H9 (cell line): ENCODE data around the gene EHMT2. TPM values are rescaled to one million over a fixed set of nuclear protein-coding genes. Genes with fewer than 3 reads are reported as not detected.

Experiments
- DNase-seq: peaks from one replicate; pipeline ENCODE4 v3.0.0-alpha.2; 2017
- H2AFZ ChIP-seq: one replicate; pipeline ENCODE4 v1.6.1; 2013; ENCODE audit warnings: mild to moderate bottlenecking, low read length, control low read depth, moderate library complexity
- H2AK5ac ChIP-seq: 2 replicates; pipeline ENCODE4 v1.6.1; 2013; ENCODE audit warnings: low read length, control low read depth, mixed read lengths; ENCODE audit not compliant: insufficient read length
- H2BK120ac ChIP-seq: one replicate; pipeline ENCODE4 v1.6.1; 2013; ENCODE audit warnings: low read depth, mild to moderate bottlenecking, low read length, control low read depth, inconsistent platforms; ENCODE audit not compliant: poor library complexity, severe bottlenecking
- H2BK12ac ChIP-seq: 2 replicates; pipeline ENCODE4 v1.6.1; 2013; ENCODE audit warnings: low read length, control low read depth, mixed read lengths, low read depth; ENCODE audit not compliant: insufficient read length
- H2BK15ac ChIP-seq: 2 replicates; pipeline ENCODE4 v1.6.1; 2013; ENCODE audit warnings: low read depth, low read length, control low read depth
- H2BK20ac ChIP-seq: one replicate; pipeline ENCODE4 v1.6.1; 2013; ENCODE audit warnings: low read depth, mild to moderate bottlenecking, low read length, control low read depth, inconsistent platforms; ENCODE audit not compliant: poor library complexity, severe bottlenecking
- H2BK5ac ChIP-seq: 2 replicates; pipeline ENCODE4 v1.6.1; 2013; ENCODE audit warnings: low read length, control low read depth, mixed read lengths; ENCODE audit not compliant: insufficient read length
- H3K14ac ChIP-seq: 2 replicates; pipeline ENCODE4 v1.6.1; 2013; ENCODE audit warnings: low read length, control low read depth; ENCODE audit not compliant: insufficient read depth
- H3K18ac ChIP-seq: 2 replicates; pipeline ENCODE4 v1.6.1; 2013; ENCODE audit warnings: low read depth, mild to moderate bottlenecking, mixed read lengths, low read length, control low read depth; ENCODE audit not compliant: insufficient read length
- H3K23ac ChIP-seq: 2 replicates; pipeline ENCODE4 v1.6.1; 2013; ENCODE audit warnings: low read length, control low read depth, mixed read lengths, low read depth; ENCODE audit not compliant: insufficient read length
- H3K23me2 ChIP-seq: 2 replicates; pipeline ENCODE4 v1.6.1; 2013; ENCODE audit warnings: low read depth, mild to moderate bottlenecking, mixed read lengths, low read length, control low read depth; ENCODE audit not compliant: insufficient read length, poor library complexity, severe bottlenecking
- H3K27ac ChIP-seq: 2 replicates; pipeline ENCODE4 v1.5.1; 2013; ENCODE audit warnings: low read length, control low read depth, mixed read lengths, low read depth; ENCODE audit not compliant: insufficient read length
- H3K27me3 ChIP-seq: 2 replicates; pipeline ENCODE4 v1.6.1; 2013; ENCODE audit warnings: low read length, control low read depth, inconsistent platforms; ENCODE audit not compliant: insufficient read depth
- H3K4ac ChIP-seq: 2 replicates; pipeline ENCODE4 v1.6.1; 2013; ENCODE audit warnings: low read depth, mild to moderate bottlenecking, control low read depth, inconsistent platforms, low read length, moderate library complexity
- H3K4me1 ChIP-seq: 2 replicates; pipeline ENCODE4 v1.6.1; 2013; ENCODE audit warnings: low read length, control low read depth, inconsistent platforms; ENCODE audit not compliant: insufficient read depth
- H3K4me2 ChIP-seq: 2 replicates; pipeline ENCODE4 v1.6.1; 2013; ENCODE audit warnings: low read length, control low read depth, mixed read lengths; ENCODE audit not compliant: insufficient read length, insufficient read depth
- H3K56ac ChIP-seq: 2 replicates; pipeline ENCODE4 v1.6.1; 2013; ENCODE audit warnings: low read depth, mild to moderate bottlenecking, mixed read lengths, low read length, control low read depth; ENCODE audit not compliant: insufficient read length
- H3K79me1 ChIP-seq: 2 replicates; pipeline ENCODE4 v1.6.1; 2013; ENCODE audit warnings: low read depth, mild to moderate bottlenecking, moderate library complexity, low read length, control low read depth, inconsistent platforms; ENCODE audit not compliant: insufficient read depth, poor library complexity, severe bottlenecking
- H3K79me2 ChIP-seq: 2 replicates; pipeline ENCODE4 v1.6.1; 2013; ENCODE audit warnings: low read length, control low read depth, inconsistent platforms; ENCODE audit not compliant: insufficient read depth
- H3K9ac ChIP-seq: 2 replicates; pipeline ENCODE4 v1.6.1; 2013; ENCODE audit warnings: low read length, control low read depth, mixed read lengths; ENCODE audit not compliant: insufficient read length; ENCODE audit errors: extremely low read depth
- H3K9me3 ChIP-seq: one replicate; pipeline ENCODE4 v1.6.1; 2013; ENCODE audit warnings: low read depth, low read length, inconsistent platforms; ENCODE audit not compliant: control insufficient read depth
- H3T11ph ChIP-seq: one replicate; pipeline ENCODE4 v1.6.1; 2013; ENCODE audit warnings: mild to moderate bottlenecking, low read length, control low read depth, inconsistent platforms
- H4K20me1 ChIP-seq: one replicate; pipeline ENCODE4 v1.6.1; 2013; ENCODE audit not compliant: control insufficient read depth, insufficient read length, insufficient read depth
- H4K5ac ChIP-seq: 2 replicates; pipeline ENCODE4 v1.6.1; 2013; ENCODE audit warnings: low read depth, mild to moderate bottlenecking, mixed read lengths, low read length, control low read depth; ENCODE audit not compliant: insufficient read length
- H4K8ac ChIP-seq: replicated peaks from 2 replicates; pipeline ENCODE4 v1.6.1; 2013; ENCODE audit warnings: low read length, control low read depth, mixed read lengths, low read depth; ENCODE audit not compliant: insufficient read length
- H4K91ac ChIP-seq: 2 replicates; pipeline ENCODE4 v1.6.1; 2013; ENCODE audit warnings: low read depth, mild to moderate bottlenecking, moderate library complexity, mixed read lengths, low read length, control low read depth; ENCODE audit not compliant: insufficient read length
- H3K27ac Mint-ChIP-seq, 3 experiments: 2 replicates in 2 of 3; 3 replicates in 1 of 3; pipeline ENCODE4 v1.8.0; 2020 to 2021; ENCODE audit warnings: mixed read lengths in 3 of 3, mild to moderate bottlenecking in 1 of 3, moderate library complexity in 1 of 3
- H3K27me3 Mint-ChIP-seq: 2 replicates; pipeline ENCODE4 v1.8.0; 2021; ENCODE audit warnings: low read depth, mild to moderate bottlenecking, moderate library complexity, mixed read lengths
- H3K36me3 Mint-ChIP-seq, 3 experiments: 2 replicates in 2 of 3; 3 replicates in 1 of 3; pipeline ENCODE4 v1.8.0; 2020 to 2021; ENCODE audit warnings: low read depth in 3 of 3, mixed read lengths in 3 of 3; ENCODE audit not compliant: insufficient read depth in 1 of 3
- H3K4me1 Mint-ChIP-seq, 2 experiments: 2 replicates each; pipeline ENCODE4 v1.8.0; 2020; ENCODE audit warnings: mixed read lengths in 2 of 2
- H3K4me3 Mint-ChIP-seq, 2 experiments: 2 replicates in 1 of 2; 3 replicates in 1 of 2; pipeline ENCODE4 v1.8.0; 2020 to 2021; ENCODE audit warnings: mild to moderate bottlenecking in 2 of 2, mixed read lengths in 2 of 2, moderate library complexity in 1 of 2
- H3K9me3 Mint-ChIP-seq, 2 experiments: 2 replicates in 1 of 2; 3 replicates in 1 of 2; pipeline ENCODE4 v1.8.0; 2020; ENCODE audit warnings: mild to moderate bottlenecking in 2 of 2, mixed read lengths in 2 of 2, moderate library complexity in 1 of 2
- CTCF ChIP-seq: fragments of 200-600 bp; sonication (generic); conservative IDR thresholded peaks from 3 replicates; pipeline ENCODE4 v1.8.0; 2021; ENCODE audit warnings: antibody characterized with exemption, mild to moderate bottlenecking
- WGBS: extraction: QIAGEN DNeasy Blood & Tissue Kit; methylation state at CpG from one replicate; pipeline ENCODE4 v1.1.7; 2013; ENCODE audit warnings: missing lambda C conversion rate, low lambda C conversion rate, mixed read lengths; ENCODE audit not compliant: insufficient read length; ENCODE audit errors: extremely low coverage; 5-methylcytosine and 5-hydroxymethylcytosine counted together
- total RNA-seq: library from RNA; stranded (reverse); gene quantifications from 2 replicates; pipeline ENCODE4 v1.2.1, GENCODE V29; 2021

Gene EHMT2
- total RNA-seq, 1 experiment from 2014 or later, result 124 TPM

GRCh38 chr6:31930962-31931361 lies 33.5 kb upstream of the EHMT2 start:
- Mint-ChIP-seq H3K4me1 (no peaks in the 10 kb centered on the region; a peak in 1 of 4 replicates), H3K9me3 (peaks cover 15 to 16% of the 10 kb centered on the region in 2 experiments), H3K36me3 (peaks cover 0 to 6% (median 2%) of the 10 kb centered on the region in 3 experiments; a peak in 1 of 7 replicates), H3K27me3 (peaks cover 14% of the 10 kb centered on the region), H3K4me3 (no peak overlapping the region), H3K27ac (no peak overlapping the region)
- no peak for TF ChIP-seq CTCF
- no peak overlapping the region for H2BK5ac ChIP-seq
- no peaks in the 10 kb centered on the region for H3K23me2 ChIP-seq
- H2BK120ac ChIP-seq, result no peak overlapping the region
- H3K79me1 ChIP-seq, result no peaks in the 10 kb centered on the region
- no peak overlapping the region for H3K9ac ChIP-seq
- DNase-seq, result no peak
- no peak overlapping the region for H3K4ac ChIP-seq
- H3K56ac ChIP-seq, result no peak overlapping the region
- H3K27me3 ChIP-seq, result no peaks in the 10 kb centered on the region
- H3T11ph ChIP-seq, result no peak overlapping the region
- no peaks in the 10 kb centered on the region for H3K4me1 ChIP-seq
- no peaks in the 10 kb centered on the region for H4K20me1 ChIP-seq
- H2BK20ac ChIP-seq, result no peak overlapping the region
- H3K4me2 ChIP-seq, result no peak overlapping the region
- H3K27ac ChIP-seq, result no peak overlapping the region
- H2AFZ ChIP-seq, result no peak overlapping the region
- H4K5ac ChIP-seq, result no peak overlapping the region
- no peak overlapping the region for H4K8ac ChIP-seq
- no peak overlapping the region for H2AK5ac ChIP-seq
- no peaks in the 10 kb centered on the region for H3K9me3 ChIP-seq
- H3K18ac ChIP-seq, result no peak overlapping the region
- H2BK15ac ChIP-seq, result no peak overlapping the region
- no peak overlapping the region for H4K91ac ChIP-seq
- no peak overlapping the region for H3K14ac ChIP-seq
- no peak overlapping the region for H2BK12ac ChIP-seq
- no peaks in the 10 kb centered on the region for H3K79me2 ChIP-seq
- no peak overlapping the region for H3K23ac ChIP-seq
- no CpG with 5 or more reads among the region's 1 CpG for WGBS
